Parathyroid adenoma (tissue), 2 donors: Measurements from ENCODE around the gene NANP.
"Not testable (repeated sequence)": the region's sequence is repeated elsewhere in the genome, so short reads cannot be mapped to it uniquely, and the experiment has no call there.

ENCODE experiments used
- H2AFZ ChIP-seq: fragments of 300-600 bp; sonication (generic); one replicate; pipeline ENCODE4 v1.7.0; 2017; ENCODE audit warnings: antibody characterized with exemption, mild to moderate bottlenecking
- H3K27ac ChIP-seq: fragments of 300-600 bp; sonication (generic); one replicate; pipeline ENCODE4 v1.7.0; 2017
- H3K27me3 ChIP-seq: fragments of 300-600 bp; sonication (generic); one replicate; pipeline ENCODE4 v1.7.0; 2017; ENCODE audit warnings: low read length; ENCODE audit not compliant: control insufficient read depth, insufficient read depth
- H3K36me3 ChIP-seq: fragments of 300-600 bp; sonication (generic); one replicate; pipeline ENCODE4 v1.7.0; 2017; ENCODE audit warnings: low read length; ENCODE audit not compliant: control insufficient read depth, insufficient read depth
- H3K4me1 ChIP-seq: fragments of 300-600 bp; sonication (generic); one replicate; pipeline ENCODE4 v1.7.0; 2017; ENCODE audit warnings: control low read depth
- H3K4me2 ChIP-seq: fragments of 300-600 bp; sonication (generic); one replicate; pipeline ENCODE4 v1.7.0; 2017; ENCODE audit warnings: low read length
- H3K4me3 ChIP-seq: fragments of 300-600 bp; sonication (generic); one replicate; pipeline ENCODE4 v1.7.0; 2017; ENCODE audit warnings: low read depth, low read length
- H3K79me2 ChIP-seq: fragments of 300-600 bp; sonication (generic); one replicate; pipeline ENCODE4 v1.7.0; 2017; ENCODE audit warnings: control low read depth
- H3K9ac ChIP-seq: fragments of 300-600 bp; sonication (generic); one replicate; pipeline ENCODE4 v1.7.0; 2017; ENCODE audit warnings: mild to moderate bottlenecking
- H3K9me3 ChIP-seq: fragments of 300-600 bp; sonication (generic); one replicate; pipeline ENCODE4 v1.7.0; 2017; ENCODE audit warnings: low read length; ENCODE audit not compliant: control insufficient read depth
- TF ChIP-seq, protein P1 (sequence below): fragments of 300-600 bp; sonication (generic); IDR thresholded peaks from one replicate; pipeline ENCODE4 v1.7.0; 2017; ENCODE audit warnings: antibody characterized with exemption, mild to moderate bottlenecking
- donor health status: primary hyperparathyroidism.

Gene NANP

DNA sequence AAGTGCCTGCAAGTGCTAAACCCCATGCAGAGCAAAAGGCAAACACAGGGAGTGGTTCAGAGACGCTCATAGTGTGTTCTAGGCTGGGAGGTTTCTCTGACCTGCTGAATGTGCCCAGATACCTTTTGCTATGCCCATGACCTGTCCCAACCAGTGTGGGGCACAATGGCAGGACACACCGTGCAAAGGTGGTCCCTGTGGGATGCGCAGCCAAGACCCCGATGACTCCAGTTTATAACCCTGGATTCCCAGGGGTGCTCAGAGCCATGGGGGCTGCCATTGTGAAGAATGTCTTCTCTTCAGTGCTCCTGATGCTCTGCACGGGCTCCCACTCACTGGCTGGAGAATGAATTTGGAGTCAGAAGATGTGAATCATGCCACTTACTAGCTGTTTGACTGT lies 36.3 kb downstream of the NANP start:
- no peaks in the 10 kb centered on the region for H3K9me3 ChIP-seq
- no peak overlapping the region for H3K4me2 ChIP-seq
- no peak overlapping the region for H2AFZ ChIP-seq
- no peaks in the 10 kb centered on the region for H3K27me3 ChIP-seq
- H3K4me3 ChIP-seq, result no peak overlapping the region
- TF ChIP-seq, protein P1, sequence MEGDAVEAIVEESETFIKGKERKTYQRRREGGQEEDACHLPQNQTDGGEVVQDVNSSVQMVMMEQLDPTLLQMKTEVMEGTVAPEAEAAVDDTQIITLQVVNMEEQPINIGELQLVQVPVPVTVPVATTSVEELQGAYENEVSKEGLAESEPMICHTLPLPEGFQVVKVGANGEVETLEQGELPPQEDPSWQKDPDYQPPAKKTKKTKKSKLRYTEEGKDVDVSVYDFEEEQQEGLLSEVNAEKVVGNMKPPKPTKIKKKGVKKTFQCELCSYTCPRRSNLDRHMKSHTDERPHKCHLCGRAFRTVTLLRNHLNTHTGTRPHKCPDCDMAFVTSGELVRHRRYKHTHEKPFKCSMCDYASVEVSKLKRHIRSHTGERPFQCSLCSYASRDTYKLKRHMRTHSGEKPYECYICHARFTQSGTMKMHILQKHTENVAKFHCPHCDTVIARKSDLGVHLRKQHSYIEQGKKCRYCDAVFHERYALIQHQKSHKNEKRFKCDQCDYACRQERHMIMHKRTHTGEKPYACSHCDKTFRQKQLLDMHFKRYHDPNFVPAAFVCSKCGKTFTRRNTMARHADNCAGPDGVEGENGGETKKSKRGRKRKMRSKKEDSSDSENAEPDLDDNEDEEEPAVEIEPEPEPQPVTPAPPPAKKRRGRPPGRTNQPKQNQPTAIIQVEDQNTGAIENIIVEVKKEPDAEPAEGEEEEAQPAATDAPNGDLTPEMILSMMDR, result no peak
- H3K4me1 ChIP-seq, result peaks cover 3% of the 10 kb centered on the region
- no peak overlapping the region for H3K9ac ChIP-seq
- H3K79me2 ChIP-seq, result peaks cover 8% of the 10 kb centered on the region
- no peaks in the 10 kb centered on the region for H3K36me3 ChIP-seq
- no peak overlapping the region for H3K27ac ChIP-seq

- Histone ChIP-seq H3K9ac (no peak overlapping the region), H3K4me3 (no peak overlapping the region), H3K4me1 (peaks cover 3% of the 10 kb centered on the region), H3K27ac (no peak overlapping the region), H3K79me2 (peaks cover 8% of the 10 kb centered on the region), H3K27me3 (no peaks in the 10 kb centered on the region), H3K4me2 (no peak overlapping the region), H3K9me3 (no peaks in the 10 kb centered on the region), H2AFZ (no peak overlapping the region), H3K36me3 (no peaks in the 10 kb centered on the region)
- TF ChIP-seq, protein P1, result no peak
These were observed 36.9 kb downstream of the NANP start for GRCh38 chr20:25586877-25587276.

- Histone ChIP-seq H3K27ac (peak within 1 kb of the TSS; percentile 52), H3K9me3 (no peaks in the 10 kb centered on the region), H3K9ac (no peak within 1 kb of the TSS), H3K4me1 (peaks cover 3% of the 10 kb centered on the region), H3K4me3 (peak within 1 kb of the TSS; percentile 61), H3K4me2 (peak within 1 kb of the TSS; percentile 70), H3K36me3 (no peaks in the 10 kb centered on the region), H2AFZ (peak within 1 kb of the TSS; percentile 91), H3K27me3 (no peaks in the 10 kb centered on the region), H3K79me2 (peaks cover 15% of the 10 kb centered on the region)
- TF ChIP-seq, protein P1, result no peak
These were observed 38.7 kb downstream of the NANP start, which contains the start of gene NINL for GRCh38 chr20:25584905-25585704. NINL (minus strand) TSS chr20:25585531; CDS start chr20:25526587, 58,944 bp downstream.

GRCh38 chr20:25583607-25584006 lies 40.2 kb downstream of the NANP start:
- H3K9me3 ChIP-seq, H2AFZ ChIP-seq, H3K27me3 ChIP-seq, H3K4me1 ChIP-seq, H3K4me2 ChIP-seq, H3K36me3 ChIP-seq, H3K9ac ChIP-seq, H3K4me3 ChIP-seq, H3K27ac ChIP-seq: not testable (repeated sequence)
- peaks cover 21% of the 10 kb centered on the region for H3K79me2 ChIP-seq

DNA sequence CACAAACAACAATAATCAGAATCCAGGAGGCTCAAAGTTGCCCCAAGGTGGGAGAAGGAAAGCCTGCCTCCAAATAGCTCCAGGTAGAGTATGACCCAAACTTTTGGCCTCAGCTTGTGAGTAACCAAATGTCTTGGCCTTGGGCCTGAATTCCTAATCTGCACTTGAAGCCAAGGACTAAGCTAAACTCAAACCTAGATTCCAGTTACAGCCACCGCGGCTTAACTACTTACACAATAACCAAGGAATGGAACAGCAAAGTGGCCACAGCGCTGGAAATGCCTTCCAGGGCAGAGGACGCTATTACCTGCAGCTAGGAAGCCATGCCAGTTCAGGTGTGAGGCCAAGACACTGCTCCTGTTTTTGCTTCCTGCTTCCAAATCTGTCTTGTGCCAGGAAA lies 43.1 kb downstream of the NANP start:
- Histone ChIP-seq H3K4me3 (no peak overlapping the region), H3K27me3 (peaks cover 2% of the 10 kb centered on the region), H3K9me3 (no peaks in the 10 kb centered on the region), H3K4me2 (no peak overlapping the region), H3K9ac (no peak overlapping the region), H2AFZ (no peak overlapping the region), H3K79me2 (peaks cover 21% of the 10 kb centered on the region), H3K4me1 (peaks cover 3% of the 10 kb centered on the region), H3K27ac (no peak overlapping the region), H3K36me3 (no peaks in the 10 kb centered on the region)
- TF ChIP-seq, protein P1, result no peak
